GM12865 (cell line): ENCODE measurements around the gene ALG1L2.
"Not testable (repeated sequence)": the region's sequence is repeated elsewhere in the genome, so short reads cannot be mapped to it uniquely, and the experiment has no call there.

Experiments used
- DNase-seq: peaks from one replicate; pipeline ENCODE4 v3.0.0; 2010; ENCODE audit warnings: low read depth
- H3K4me3 ChIP-seq: 2 replicates; pipeline ENCODE4 v1.5.1; 2011; ENCODE audit warnings: mild to moderate bottlenecking, low read depth, low read length, control low read depth
- CTCF ChIP-seq: IDR thresholded peaks from 2 replicates; pipeline ENCODE4 v1.5.1; 2011; ENCODE audit warnings: low read length, control low read depth, low read depth, inconsistent platforms; ENCODE audit not compliant: insufficient read depth; ENCODE audit errors: missing control alignments

The ALG1L2 gene

GRCh38 chr3:130111185-130111864 lies 29.7 kb downstream of the ALG1L2 start:
- no peak for TF ChIP-seq CTCF
- H3K4me3 ChIP-seq: peak overlapping the region; percentile 85
- DNase-seq: peak; percentile 99

- H3K4me3 ChIP-seq: peak overlapping the region; percentile 85
- peak; percentile 96 for DNase-seq
Measured at GRCh38 chr3:130111865-130112747, 30.5 kb downstream of the ALG1L2 start.

- peak overlapping the region; percentile 76 for H3K4me3 ChIP-seq
- not testable (repeated sequence) for DNase-seq
Measured at GRCh38 chr3:130112748-130113073, 31.1 kb downstream of the ALG1L2 start.

- DNase-seq, H3K4me3 ChIP-seq: not testable (repeated sequence)
Measured at GRCh38 chr3:130115400-130115799, 33.8 kb downstream of the ALG1L2 start.

GRCh38 chr3:130117933-130118332 lies 36.3 kb downstream of the ALG1L2 start:
- DNase-seq: no peak
- no peak overlapping the region for H3K4me3 ChIP-seq
- TF ChIP-seq CTCF: no peak

GRCh38 chr3:130119824-130120223 lies 38.2 kb downstream of the ALG1L2 start:
- H3K4me3 ChIP-seq, DNase-seq: not testable (repeated sequence)

- not testable (repeated sequence) for H3K4me3 ChIP-seq, DNase-seq
Measured at GRCh38 chr3:130120291-130120690, 38.7 kb downstream of the ALG1L2 start.

- DNase-seq, H3K4me3 ChIP-seq: not testable (repeated sequence)
Measured at GRCh38 chr3:130122891-130123775, 41.5 kb downstream of the ALG1L2 start.

GRCh38 chr3:130125406-130125805 lies 43.8 kb downstream of the ALG1L2 start:
- DNase-seq, H3K4me3 ChIP-seq: not testable (repeated sequence)

- not testable (repeated sequence) for DNase-seq, H3K4me3 ChIP-seq
Measured at GRCh38 chr3:130136337-130136736, 54.7 kb downstream of the ALG1L2 start.

- not testable (repeated sequence) for DNase-seq, H3K4me3 ChIP-seq
Measured at GRCh38 chr3:130137685-130138084, 56.1 kb downstream of the ALG1L2 start.

GRCh38 chr3:130138992-130139391 lies 57.4 kb downstream of the ALG1L2 start:
- DNase-seq, H3K4me3 ChIP-seq: not testable (repeated sequence)

GRCh38 chr3:130140756-130141155 lies 59.1 kb downstream of the ALG1L2 start:
- not testable (repeated sequence) for H3K4me3 ChIP-seq, DNase-seq
